Measurements from ENCODE around the gene ZNF169. TPM values are rescaled to one million over a fixed set of nuclear protein-coding genes. Genes with fewer than 3 reads are reported as not detected.
"Not testable (repeated sequence)": the region's sequence is repeated elsewhere in the genome, so short reads cannot be mapped to it uniquely, and the experiment has no call there.

ZNF169 gene
- total RNA-seq, 4 donors from 2014 or later: 4.4 to 16.3 (median 9.3) TPM

- no peak for TF ChIP-seq CTCF (IDR thresholded peaks at IDR 0.05; ENCODE audit: low read depth)
These were observed 41.6 kb downstream of the ZNF169 start for GRCh38 chr9:94300470-94301301.

GRCh38 chr9:94301583-94301982, 42.5 kb downstream of the ZNF169 start:
- no peak for TF ChIP-seq CTCF (IDR thresholded peaks at IDR 0.05; ENCODE audit: low read depth)

GRCh38 chr9:94302426-94302825, 43.3 kb downstream of the ZNF169 start:
- TF ChIP-seq CTCF (IDR thresholded peaks at IDR 0.05; ENCODE audit: low read depth): no peak

GRCh38 chr9:94303321-94303720, 44.2 kb downstream of the ZNF169 start:
- no peak for TF ChIP-seq CTCF (IDR thresholded peaks at IDR 0.05; ENCODE audit: low read depth)

- not testable (repeated sequence) for TF ChIP-seq CTCF (IDR thresholded peaks at IDR 0.05; ENCODE audit: low read depth)
These were observed 69.4 kb downstream of the ZNF169 start, which contains the start of gene NUTM2F for GRCh38 chr9:94328544-94328943. Gene NUTM2F, minus strand, starts transcription at chr9:94328644. Its CDS starts 21 bp downstream, at chr9:94328623.

Other genes with a start within 250 kb of the ZNF169 start
- 10 to 100 TPM; 11.2 to 16.2 (median 13.4) TPM for gene PTPDC1, start 174.8 kb upstream of the ZNF169 start, total RNA-seq
- not detected for gene NUTM2F, start 69.3 kb downstream of the ZNF169 start, total RNA-seq